Neural cell (in vitro differentiated cells): ENCODE data around the gene SMCR8. TPM values are rescaled to one million over a fixed set of nuclear protein-coding genes. Genes with fewer than 3 reads are reported as not detected.

Experiments used
- H2AFZ ChIP-seq: fragments of 200-600, 300-800 bp; sonication (generic), shearing (Covaris generic); 2 replicates; pipeline ENCODE4 v1.6.0; 2014; ENCODE audit warnings: low read depth, mild to moderate bottlenecking, antibody characterized with exemption, low read length, moderate library complexity
- H3F3A ChIP-seq: fragments of 200-600 bp; shearing (Covaris generic); 2 replicates; pipeline ENCODE4 v1.6.1; 2016; ENCODE audit warnings: mild to moderate bottlenecking, moderate library complexity, mixed read lengths, antibody characterized with exemption, low read length; ENCODE audit not compliant: insufficient read depth, poor library complexity, severe bottlenecking
- H3K27ac ChIP-seq: fragments of 200-600, 300-800 bp; sonication (generic), shearing (Covaris generic); 2 replicates; pipeline ENCODE4 v1.5.1; 2014; ENCODE audit warnings: mild to moderate bottlenecking, low read length, moderate library complexity
- H3K27me3 ChIP-seq: fragments of 300-800, 200-600 bp; sonication (generic), shearing (Covaris generic); 2 replicates; pipeline ENCODE4 v1.6.0; 2014; ENCODE audit warnings: mild to moderate bottlenecking, low read depth, low read length, moderate library complexity; ENCODE audit not compliant: insufficient read depth
- H3K36me3 ChIP-seq: fragments of 300-800, 200-600 bp; sonication (generic), shearing (Covaris generic); 2 replicates; pipeline ENCODE4 v1.5.1; 2014; ENCODE audit warnings: mild to moderate bottlenecking, antibody characterized with exemption, low read length, moderate library complexity; ENCODE audit not compliant: insufficient read depth
- H3K4me2 ChIP-seq: fragments of 300-800, 200-600 bp; sonication (generic), shearing (Covaris generic); 2 replicates; pipeline ENCODE4 v1.6.0; 2014; ENCODE audit warnings: mild to moderate bottlenecking, low read length
- H3K4me3 ChIP-seq: fragments of 300-800, 200-600 bp; sonication (generic), shearing (Covaris generic); 2 replicates; pipeline ENCODE4 v1.5.1; 2014; ENCODE audit warnings: mild to moderate bottlenecking, low read length, moderate library complexity
- H3K79me2 ChIP-seq: fragments of 200-600 bp; shearing (Covaris generic); replicated peaks from 2 replicates; pipeline ENCODE4 v1.6.0; 2014; ENCODE audit warnings: mild to moderate bottlenecking, low read length, moderate library complexity; ENCODE audit not compliant: insufficient read depth
- H3K9ac ChIP-seq: fragments of 300-800, 200-600 bp; sonication (generic), shearing (Covaris generic); 2 replicates; pipeline ENCODE4 v1.6.1; 2016; ENCODE audit warnings: mild to moderate bottlenecking, low read length, mixed read lengths
- H3K9me2 ChIP-seq: fragments of 200-600 bp; shearing (Covaris generic); 2 replicates; pipeline ENCODE4 v1.6.1; 2016; ENCODE audit warnings: mild to moderate bottlenecking, low read length, mixed read lengths; ENCODE audit not compliant: insufficient read depth
- H3K9me3 ChIP-seq: fragments of 200-600, 300-800 bp; sonication (generic), shearing (Covaris generic); 2 replicates; pipeline ENCODE4 v1.6.1; 2016; ENCODE audit warnings: mild to moderate bottlenecking, mixed run types, low read length, moderate library complexity, mixed read lengths
- H4K20me1 ChIP-seq: fragments of 200-600 bp; shearing (Covaris generic); 2 replicates; pipeline ENCODE4 v1.6.1; 2016; ENCODE audit warnings: mild to moderate bottlenecking, mixed run types; ENCODE audit not compliant: insufficient read depth
- CTCF ChIP-seq: fragments of 450-650 bp; IDR thresholded peaks from 2 replicates; pipeline ENCODE4 v1.5.1; 2014; ENCODE audit warnings: antibody characterized with exemption, mild to moderate bottlenecking, moderate library complexity; ENCODE audit not compliant: poor library complexity, severe bottlenecking
- EP300 ChIP-seq: fragments of 450-650 bp; conservative IDR thresholded peaks from 2 replicates; pipeline ENCODE4 v1.6.1; 2014; ENCODE audit warnings: antibody characterized with exemption, mild to moderate bottlenecking, moderate library complexity; ENCODE audit not compliant: poor library complexity, severe bottlenecking
- EZH2 ChIP-seq: fragments of 200-600, 300-800 bp; shearing (Covaris generic), sonication (generic); IDR thresholded peaks from 2 replicates; pipeline ENCODE4 v1.6.1; 2014; ENCODE audit warnings: antibody characterized with exemption, low read length, borderline replicate concordance, mild to moderate bottlenecking; ENCODE audit not compliant: insufficient read depth, poor library complexity, severe bottlenecking
- MXI1 ChIP-seq: fragments of 450-650 bp; conservative IDR thresholded peaks from 2 replicates; pipeline ENCODE4 v1.6.1; 2014; ENCODE audit warnings: antibody characterized with exemption, mild to moderate bottlenecking; ENCODE audit not compliant: poor library complexity, severe bottlenecking
- POLR2AphosphoS5 ChIP-seq: IDR thresholded peaks from 2 replicates; pipeline ENCODE4 v1.6.1; 2012
- RAD21 ChIP-seq: fragments of 450-650 bp; conservative IDR thresholded peaks from 2 replicates; pipeline ENCODE4 v1.6.1; 2014; ENCODE audit warnings: antibody characterized with exemption, mild to moderate bottlenecking, moderate library complexity
- REST ChIP-seq: IDR thresholded peaks from 2 replicates; pipeline ENCODE4 v1.6.1; 2012; ENCODE audit warnings: borderline replicate concordance
- SMC3 ChIP-seq: fragments of 450-650 bp; conservative IDR thresholded peaks from 2 replicates; pipeline ENCODE4 v1.6.1; 2014; ENCODE audit warnings: antibody characterized with exemption, mild to moderate bottlenecking, moderate library complexity; ENCODE audit not compliant: poor library complexity
- TAF1 ChIP-seq: IDR thresholded peaks from 2 replicates; pipeline ENCODE4 v1.6.1; 2012; ENCODE audit warnings: low read depth
- polyA plus RNA-seq: library from polyadenylated mRNA; depleted of rRNA; stranded (reverse); fragments of >200 nt; gene quantifications from 2 replicates; pipeline ENCODE4 v1.2.3, GENCODE V29; 2014

The SMCR8 gene
- polyA plus RNA-seq, 1 donor from 2014 or later: 4.3 TPM

- no peak overlapping the region for H3K4me3 ChIP-seq
- no peak overlapping the region for H3K9ac ChIP-seq
- no peaks in the 10 kb centered on the region for H3F3A ChIP-seq
- H2AFZ ChIP-seq: no peak overlapping the region
- no peaks in the 10 kb centered on the region for H3K36me3 ChIP-seq
- no peak overlapping the region for H3K27ac ChIP-seq
- H3K9me2 ChIP-seq: no peaks in the 10 kb centered on the region
- TF ChIP-seq REST (no peak), EZH2 (no peak), EP300 (no peak), POLR2AphosphoS5 (no peak), SMC3 (no peak), TAF1 (no peak), RAD21 (no peak), CTCF (no peak), MXI1 (no peak)
- H3K9me3 ChIP-seq: no peaks in the 10 kb centered on the region
- no peak overlapping the region for H3K4me2 ChIP-seq
- no peaks in the 10 kb centered on the region for H4K20me1 ChIP-seq
- no peaks in the 10 kb centered on the region for H3K27me3 ChIP-seq
- H3K79me2 ChIP-seq: no peaks in the 10 kb centered on the region
These were observed 53.9 kb downstream of the SMCR8 start for GRCh38 chr17:18368946-18369345.

GRCh38 chr17:18370761-18371160 is 55.7 kb downstream of the SMCR8 start:
- no peaks in the 10 kb centered on the region for H3K9me2 ChIP-seq
- TF ChIP-seq SMC3: no peak
- TF ChIP-seq POLR2AphosphoS5: no peak
- no peak for TF ChIP-seq REST
- TF ChIP-seq EZH2: no peak
- TF ChIP-seq CTCF: no peak
- TF ChIP-seq MXI1: no peak
- H3K27ac ChIP-seq: no peak overlapping the region
- no peaks in the 10 kb centered on the region for H3K9me3 ChIP-seq
- H3K36me3 ChIP-seq: no peaks in the 10 kb centered on the region
- H3K4me2 ChIP-seq: no peak overlapping the region
- no peaks in the 10 kb centered on the region for H4K20me1 ChIP-seq
- H3K9ac ChIP-seq: no peak overlapping the region
- H2AFZ ChIP-seq: no peak overlapping the region
- H3K79me2 ChIP-seq: no peaks in the 10 kb centered on the region
- no peak overlapping the region for H3K4me3 ChIP-seq
- H3K27me3 ChIP-seq: no peaks in the 10 kb centered on the region
- H3F3A ChIP-seq: no peaks in the 10 kb centered on the region
